ENCODE results near the gene CMTM4.

- TF ChIP-seq POLR2A (IDR thresholded peaks at IDR 0.05; ENCODE audit: low read depth, low read length) (no peak), POLR2AphosphoS5 (IDR thresholded peaks at IDR 0.05; ENCODE audit: low read depth, low read length) (no peak), SPI1 (IDR thresholded peaks at IDR 0.05; ENCODE audit: low read depth, low read length) (no peak)
Observed at GRCh38 chr16:66600477-66600876, 96.1 kb downstream of the CMTM4 start.
